GM12874 (cell line): ENCODE measurements around the gene PSMB10.

ENCODE experiments used
- TF ChIP-seq, protein P1 (sequence below): IDR thresholded peaks from 2 replicates; pipeline ENCODE4 v1.5.1; 2011; ENCODE audit warnings: low read depth, mild to moderate bottlenecking, control low read depth, low read length, moderate library complexity; ENCODE audit not compliant: insufficient read depth

PSMB10 gene

DNA sequence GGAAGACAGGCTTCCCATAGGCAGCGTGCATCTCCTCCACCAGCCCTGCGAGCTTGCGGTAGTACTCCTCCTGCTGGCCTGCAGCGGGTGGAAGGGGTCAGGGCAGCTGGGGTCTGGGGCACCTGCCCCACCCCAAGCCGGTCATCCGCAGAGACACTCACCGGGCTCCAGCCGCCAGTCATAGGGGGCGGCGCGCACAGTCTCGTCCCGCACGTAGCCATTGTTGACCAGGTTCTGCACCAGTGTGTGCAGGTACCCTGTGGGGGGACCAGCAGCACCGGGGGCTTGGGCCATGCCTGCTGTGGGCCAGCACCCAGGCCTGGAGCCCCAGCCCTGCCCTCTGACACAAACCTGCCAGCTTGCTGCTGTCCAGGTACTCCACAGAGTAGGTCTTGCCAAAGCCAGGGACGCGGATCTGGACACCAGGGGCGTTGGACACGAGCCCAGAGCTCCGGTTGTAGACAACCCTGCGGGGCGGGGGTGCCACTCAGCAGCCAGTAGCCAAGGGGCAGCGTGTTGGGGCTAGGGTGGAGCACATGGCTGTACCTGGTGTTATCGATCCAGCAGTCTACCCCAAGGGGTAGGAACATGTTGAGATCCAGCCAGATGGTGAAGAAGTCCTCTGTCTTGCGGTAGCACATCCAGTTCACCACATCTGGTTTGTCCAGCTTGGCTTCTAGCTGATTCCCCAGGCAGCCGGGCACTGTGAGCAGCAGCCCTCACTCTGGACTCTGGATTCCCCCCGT lies 6.0 kb upstream of the PSMB10 start:
- TF ChIP-seq, protein P1, sequence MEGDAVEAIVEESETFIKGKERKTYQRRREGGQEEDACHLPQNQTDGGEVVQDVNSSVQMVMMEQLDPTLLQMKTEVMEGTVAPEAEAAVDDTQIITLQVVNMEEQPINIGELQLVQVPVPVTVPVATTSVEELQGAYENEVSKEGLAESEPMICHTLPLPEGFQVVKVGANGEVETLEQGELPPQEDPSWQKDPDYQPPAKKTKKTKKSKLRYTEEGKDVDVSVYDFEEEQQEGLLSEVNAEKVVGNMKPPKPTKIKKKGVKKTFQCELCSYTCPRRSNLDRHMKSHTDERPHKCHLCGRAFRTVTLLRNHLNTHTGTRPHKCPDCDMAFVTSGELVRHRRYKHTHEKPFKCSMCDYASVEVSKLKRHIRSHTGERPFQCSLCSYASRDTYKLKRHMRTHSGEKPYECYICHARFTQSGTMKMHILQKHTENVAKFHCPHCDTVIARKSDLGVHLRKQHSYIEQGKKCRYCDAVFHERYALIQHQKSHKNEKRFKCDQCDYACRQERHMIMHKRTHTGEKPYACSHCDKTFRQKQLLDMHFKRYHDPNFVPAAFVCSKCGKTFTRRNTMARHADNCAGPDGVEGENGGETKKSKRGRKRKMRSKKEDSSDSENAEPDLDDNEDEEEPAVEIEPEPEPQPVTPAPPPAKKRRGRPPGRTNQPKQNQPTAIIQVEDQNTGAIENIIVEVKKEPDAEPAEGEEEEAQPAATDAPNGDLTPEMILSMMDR: no peak

DNA sequence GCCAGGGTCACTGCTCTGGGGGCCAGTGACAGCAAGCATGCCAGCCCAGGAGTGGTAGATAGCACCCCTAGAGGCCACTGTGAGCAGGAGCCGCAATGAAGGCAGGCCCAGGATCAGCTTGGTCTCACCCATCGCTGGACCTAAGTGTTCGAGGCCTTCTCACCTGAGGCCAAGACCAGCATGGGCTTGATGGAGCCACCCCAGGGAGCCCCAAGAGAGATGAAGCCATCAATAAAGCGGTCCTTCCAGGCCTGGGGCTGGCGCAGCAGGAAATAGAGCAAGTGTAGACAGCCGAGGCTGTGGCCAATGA lies 5.5 kb upstream of the PSMB10 start:
- TF ChIP-seq, protein P1: peak; percentile 87

DNA sequence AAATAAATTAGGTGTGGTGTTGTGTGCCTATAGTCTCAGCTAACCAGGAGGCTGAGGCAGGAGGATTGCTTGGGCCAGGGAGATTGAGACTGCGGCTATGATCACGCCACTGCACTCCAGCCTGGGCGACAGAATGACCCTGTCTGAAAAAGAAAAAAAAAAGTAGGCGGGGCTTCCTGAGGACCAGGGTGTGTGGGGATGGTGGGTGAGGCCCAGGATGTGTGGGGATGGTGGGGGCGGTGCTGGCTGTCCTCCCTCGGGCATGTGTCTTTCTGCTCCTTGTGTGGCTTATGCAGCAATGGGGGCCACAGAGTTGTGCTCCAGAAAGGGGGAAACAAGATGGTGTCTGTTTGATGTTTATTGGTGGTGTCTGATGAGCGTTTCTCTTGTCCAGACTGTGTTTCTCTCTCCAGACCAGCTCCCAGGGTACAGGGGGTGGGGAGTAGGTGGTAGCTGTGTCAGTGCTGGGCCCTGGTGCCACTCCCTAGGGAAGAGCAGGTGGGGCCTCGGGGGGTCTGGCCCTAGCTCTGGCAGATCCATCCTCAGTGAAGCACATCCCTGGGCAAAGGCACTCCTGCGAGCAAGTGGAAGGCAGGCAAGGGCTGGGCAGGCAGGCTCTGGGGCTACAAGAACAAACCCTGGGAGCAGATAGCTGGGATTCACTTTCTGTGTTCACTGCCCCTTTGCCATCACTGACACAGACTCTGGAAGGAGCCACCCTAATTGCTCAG lies 5.0 kb upstream of the PSMB10 start:
- TF ChIP-seq, protein P1: no peak

- TF ChIP-seq, protein P1: no peak
Measured at GRCh38 chr16:67940446-67941089, 3.9 kb upstream of the PSMB10 start.

- TF ChIP-seq, protein P1: no peak
Measured at GRCh38 chr16:67939507-67940445, 3.1 kb upstream of the PSMB10 start.

DNA sequence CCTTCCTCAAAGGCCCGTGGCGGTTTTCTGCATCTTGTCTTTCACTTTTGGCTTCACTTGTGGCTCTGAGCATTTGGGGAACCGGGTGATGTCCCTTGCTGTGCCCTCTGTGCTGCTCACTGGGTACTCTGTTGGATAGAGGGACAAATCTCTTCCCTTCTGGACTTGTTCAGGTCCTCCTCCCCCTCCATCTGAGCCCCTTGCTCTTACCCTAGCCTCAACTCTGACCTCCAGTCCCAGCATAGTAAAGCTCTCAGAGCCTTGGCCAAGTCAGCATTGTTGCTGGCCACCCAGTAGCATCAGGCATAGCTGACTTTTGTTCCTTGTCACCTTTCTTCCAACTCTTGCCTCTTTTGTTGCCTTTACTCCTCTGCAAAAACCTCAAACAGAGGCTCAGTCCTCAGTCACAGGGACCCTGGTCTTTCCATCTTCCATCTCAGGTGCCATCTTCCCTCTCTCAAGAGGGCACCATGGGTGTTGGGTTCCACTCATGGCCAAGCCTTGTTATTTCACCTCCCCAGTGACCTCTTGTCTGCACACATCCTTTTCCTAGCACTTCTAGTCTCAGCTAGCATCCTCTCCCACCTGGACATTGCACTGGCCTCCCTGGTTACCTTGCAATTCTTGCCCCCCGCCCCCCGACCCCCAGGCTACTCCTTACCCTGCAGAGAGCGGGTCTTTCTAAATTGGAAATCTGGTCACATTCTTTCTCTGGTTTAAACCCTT lies 393 bp upstream of the PSMB10 start:
- TF ChIP-seq, protein P1: no peak
